ENCODE data around the gene KLF3.

DNA sequence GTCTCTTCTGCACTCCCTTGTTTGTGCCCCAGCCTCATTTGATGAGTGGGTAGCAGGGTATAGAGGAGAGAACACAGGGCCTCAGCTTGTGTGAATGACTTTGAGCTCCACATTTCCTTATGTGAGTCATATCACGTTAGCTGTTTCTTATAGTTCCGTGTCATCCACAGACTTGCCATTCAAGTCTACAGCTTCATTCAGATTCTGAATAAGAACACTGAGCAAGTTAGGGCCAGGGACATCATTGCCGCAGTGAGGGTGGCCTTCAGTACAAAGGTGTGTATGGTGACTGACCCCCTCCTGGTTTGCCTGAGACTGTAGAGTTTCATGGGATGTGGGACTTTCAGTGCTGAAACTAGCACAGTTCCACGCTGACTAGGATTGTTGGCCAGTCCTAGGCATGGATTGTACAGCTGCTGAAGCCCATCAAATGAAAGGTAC, 23.6 kb downstream of the KLF3 start:
- TF ChIP-seq, protein P1, sequence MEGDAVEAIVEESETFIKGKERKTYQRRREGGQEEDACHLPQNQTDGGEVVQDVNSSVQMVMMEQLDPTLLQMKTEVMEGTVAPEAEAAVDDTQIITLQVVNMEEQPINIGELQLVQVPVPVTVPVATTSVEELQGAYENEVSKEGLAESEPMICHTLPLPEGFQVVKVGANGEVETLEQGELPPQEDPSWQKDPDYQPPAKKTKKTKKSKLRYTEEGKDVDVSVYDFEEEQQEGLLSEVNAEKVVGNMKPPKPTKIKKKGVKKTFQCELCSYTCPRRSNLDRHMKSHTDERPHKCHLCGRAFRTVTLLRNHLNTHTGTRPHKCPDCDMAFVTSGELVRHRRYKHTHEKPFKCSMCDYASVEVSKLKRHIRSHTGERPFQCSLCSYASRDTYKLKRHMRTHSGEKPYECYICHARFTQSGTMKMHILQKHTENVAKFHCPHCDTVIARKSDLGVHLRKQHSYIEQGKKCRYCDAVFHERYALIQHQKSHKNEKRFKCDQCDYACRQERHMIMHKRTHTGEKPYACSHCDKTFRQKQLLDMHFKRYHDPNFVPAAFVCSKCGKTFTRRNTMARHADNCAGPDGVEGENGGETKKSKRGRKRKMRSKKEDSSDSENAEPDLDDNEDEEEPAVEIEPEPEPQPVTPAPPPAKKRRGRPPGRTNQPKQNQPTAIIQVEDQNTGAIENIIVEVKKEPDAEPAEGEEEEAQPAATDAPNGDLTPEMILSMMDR (conservative IDR thresholded peaks at IDR 0.05) = no peak
- TF ChIP-seq EZH2 (IDR thresholded peaks at IDR 0.05; ENCODE audit: low read depth) = no peak

Data from PC-9 (cell line).